ENCODE results near the gene ZNF726. TPM values are rescaled to one million over a fixed set of nuclear protein-coding genes. Genes with fewer than 3 reads are reported as not detected.
"Not testable (repeated sequence)": the region's sequence is repeated elsewhere in the genome, so short reads cannot be mapped to it uniquely, and the experiment has no call there.

ZNF726 gene
- total RNA-seq, 2 experiments from 2014 or later = 14.2 to 18.1 TPM

GRCh38 chr19:23963881-23964280, 49.2 kb downstream of the ZNF726 start:
- not testable (repeated sequence) for H3K4me1 Mint-ChIP-seq
- H3K9me3 Mint-ChIP-seq (ENCODE audit: low read depth) = peaks cover 11% of the 10 kb centered on the region

GRCh38 chr19:23964334-23964733, 49.6 kb downstream of the ZNF726 start:
- H3K27ac Mint-ChIP-seq, DNase-seq, H3K4me1 Mint-ChIP-seq, H3K4me3 Mint-ChIP-seq, ATAC-seq, CTCF ChIA-PET, H3K36me3 Mint-ChIP-seq, H3K27me3 Mint-ChIP-seq: not testable (repeated sequence)
- H3K9me3 Mint-ChIP-seq (ENCODE audit: low read depth) = peaks cover 11% of the 10 kb centered on the region

More at GRCh38 chr19:23963881-23964280, 49.2 kb downstream of the ZNF726 start:
- H3K4me3 Mint-ChIP-seq, H3K36me3 Mint-ChIP-seq, H3K27ac Mint-ChIP-seq, DNase-seq, CTCF ChIA-PET, ATAC-seq, H3K27me3 Mint-ChIP-seq: not testable (repeated sequence)

- H3K27me3 Mint-ChIP-seq = peaks cover 26% of the 10 kb centered on the region
- no peak for DNase-seq
- CTCF ChIA-PET = no interaction called here
- H3K9me3 Mint-ChIP-seq (ENCODE audit: low read depth) = peaks cover 4% of the 10 kb centered on the region
- no peak for ATAC-seq
- no peaks in the 10 kb centered on the region for H3K4me1 Mint-ChIP-seq
- no peak overlapping the region for H3K27ac Mint-ChIP-seq
- H3K4me3 Mint-ChIP-seq = no peak overlapping the region
- H3K36me3 Mint-ChIP-seq = peaks cover 2% of the 10 kb centered on the region
Measured at GRCh38 chr19:23969630-23970029, 54.9 kb downstream of the ZNF726 start.

GRCh38 chr19:23971598-23971997, 56.9 kb downstream of the ZNF726 start:
- ATAC-seq (no peak), DNase-seq (no peak)
- Mint-ChIP-seq H3K27me3 (peaks cover 26% of the 10 kb centered on the region), H3K4me1 (no peaks in the 10 kb centered on the region), H3K36me3 (peaks cover 2% of the 10 kb centered on the region), H3K4me3 (no peak overlapping the region), H3K9me3 (ENCODE audit: low read depth) (peaks cover under 1% of the 10 kb centered on the region), H3K27ac (no peak overlapping the region)
- CTCF ChIA-PET = interaction anchor here (0.7 kb wide), 1 partner anchor 61 kb away, joined by 4 read pairs; no protein-coding TSS in a partner anchor

GRCh38 chr19:23972161-23972560, 57.5 kb downstream of the ZNF726 start:
- no peak for ATAC-seq
- no peaks in the 10 kb centered on the region for H3K4me1 Mint-ChIP-seq
- no peak overlapping the region for H3K4me3 Mint-ChIP-seq
- CTCF ChIA-PET = no interaction called here
- DNase-seq = no peak
- H3K27ac Mint-ChIP-seq = no peak overlapping the region
- peaks cover 2% of the 10 kb centered on the region for H3K36me3 Mint-ChIP-seq
- H3K9me3 Mint-ChIP-seq (ENCODE audit: low read depth) = no peaks in the 10 kb centered on the region
- H3K27me3 Mint-ChIP-seq = peaks cover 26% of the 10 kb centered on the region

- peaks cover 2% of the 10 kb centered on the region for H3K36me3 Mint-ChIP-seq
- H3K9me3 Mint-ChIP-seq (ENCODE audit: low read depth) = peaks cover 3% of the 10 kb centered on the region
- no peak overlapping the region for H3K4me3 Mint-ChIP-seq
- H3K27me3 Mint-ChIP-seq = peaks cover 23% of the 10 kb centered on the region
- DNase-seq (no peak), ATAC-seq (no peak)
- CTCF ChIA-PET = no interaction called here
- H3K4me1 Mint-ChIP-seq = no peaks in the 10 kb centered on the region
- H3K27ac Mint-ChIP-seq = no peak overlapping the region
Measured at GRCh38 chr19:23974941-23975340, 60.3 kb downstream of the ZNF726 start.

GRCh38 chr19:23976631-23977030, 61.9 kb downstream of the ZNF726 start:
- not testable (repeated sequence) for H3K27ac Mint-ChIP-seq; H3K9me3 Mint-ChIP-seq (ENCODE audit: low read depth)

GRCh38 chr19:23977256-23977655, 62.6 kb downstream of the ZNF726 start:
- ATAC-seq; H3K27ac Mint-ChIP-seq; H3K27me3 Mint-ChIP-seq; H3K9me3 Mint-ChIP-seq (ENCODE audit: low read depth); H3K4me3 Mint-ChIP-seq; H3K4me1 Mint-ChIP-seq; DNase-seq; H3K36me3 Mint-ChIP-seq; CTCF ChIA-PET: not testable (repeated sequence)

More at GRCh38 chr19:23976631-23977030, 61.9 kb downstream of the ZNF726 start:
- H3K36me3 Mint-ChIP-seq, CTCF ChIA-PET, H3K4me3 Mint-ChIP-seq, DNase-seq, H3K4me1 Mint-ChIP-seq, H3K27me3 Mint-ChIP-seq, ATAC-seq: not testable (repeated sequence)

- Mint-ChIP-seq H3K9me3 (ENCODE audit: low read depth) (peaks cover 8% of the 10 kb centered on the region), H3K36me3 (no peaks in the 10 kb centered on the region), H3K4me3 (no peak overlapping the region), H3K27ac (no peak overlapping the region), H3K4me1 (no peaks in the 10 kb centered on the region), H3K27me3 (peaks cover under 1% of the 10 kb centered on the region)
- CTCF ChIA-PET = no interaction called here
- no peak for DNase-seq
- ATAC-seq = no peak
Measured at GRCh38 chr19:23978068-23978467, 63.4 kb downstream of the ZNF726 start.

- Mint-ChIP-seq H3K4me3 (no peak overlapping the region), H3K27ac (no peak overlapping the region), H3K9me3 (ENCODE audit: low read depth) (peaks cover 8% of the 10 kb centered on the region), H3K36me3 (no peaks in the 10 kb centered on the region), H3K4me1 (no peaks in the 10 kb centered on the region), H3K27me3 (no peaks in the 10 kb centered on the region)
- CTCF ChIA-PET = no interaction called here
- ATAC-seq (no peak), DNase-seq (no peak)
Measured at GRCh38 chr19:23980805-23981204, 66.1 kb downstream of the ZNF726 start.

GRCh38 chr19:23981863-23982262, 67.2 kb downstream of the ZNF726 start:
- no peak for DNase-seq
- no peaks in the 10 kb centered on the region for H3K27me3 Mint-ChIP-seq
- H3K27ac Mint-ChIP-seq = no peak overlapping the region
- no peaks in the 10 kb centered on the region for H3K4me1 Mint-ChIP-seq
- H3K4me3 Mint-ChIP-seq = no peak overlapping the region
- no peaks in the 10 kb centered on the region for H3K36me3 Mint-ChIP-seq
- no peak for ATAC-seq
- CTCF ChIA-PET = no interaction called here
- H3K9me3 Mint-ChIP-seq (ENCODE audit: low read depth) = peaks cover 8% of the 10 kb centered on the region

- CTCF ChIA-PET = no interaction called here
- peaks cover 7% of the 10 kb centered on the region for H3K9me3 Mint-ChIP-seq (ENCODE audit: low read depth)
- H3K27me3 Mint-ChIP-seq = no peaks in the 10 kb centered on the region
- H3K4me1 Mint-ChIP-seq = no peaks in the 10 kb centered on the region
- no peak overlapping the region for H3K4me3 Mint-ChIP-seq
- ATAC-seq = no peak
- DNase-seq = no peak
- no peak overlapping the region for H3K27ac Mint-ChIP-seq
- no peaks in the 10 kb centered on the region for H3K36me3 Mint-ChIP-seq
Measured at GRCh38 chr19:23983406-23983805, 68.7 kb downstream of the ZNF726 start.

Measured in activated CD8-positive, alpha-beta memory T cell treated with anti-CD3 and anti-CD28 coated beads, Interleukin-2, amount 10 ng/mL, durations not matched to agents 7 days and 5 days (primary cell).